Muscle of leg (tissue), 11 donors: ENCODE data around the gene AVL9. TPM values are rescaled to one million over a fixed set of nuclear protein-coding genes. Genes with fewer than 3 reads are reported as not detected.
"Not testable (repeated sequence)": the region's sequence is repeated elsewhere in the genome, so short reads cannot be mapped to it uniquely, and the experiment has no call there.

ENCODE experiments used
- DNase-seq: peaks from one replicate; pipeline ENCODE4 v3.0.0; 2013
- H3K27ac ChIP-seq: one replicate; pipeline ENCODE4 v1.5.1; 2013; ENCODE audit warnings: mild to moderate bottlenecking, low read length, control low read depth
- H3K27me3 ChIP-seq: one replicate; pipeline ENCODE4 v1.6.1; 2013; ENCODE audit warnings: low read length; ENCODE audit not compliant: control insufficient read depth, insufficient read depth
- H3K36me3 ChIP-seq: one replicate; pipeline ENCODE4 v1.6.1; 2013; ENCODE audit warnings: low read length; ENCODE audit not compliant: control insufficient read depth, insufficient read depth
- H3K4me1 ChIP-seq: one replicate; pipeline ENCODE4 v1.6.1; 2013; ENCODE audit warnings: low read length; ENCODE audit not compliant: control insufficient read depth, insufficient read depth
- H3K4me3 ChIP-seq: one replicate; pipeline ENCODE4 v1.5.1; 2013; ENCODE audit warnings: low read length, control low read depth
- H3K9me3 ChIP-seq: replicated peaks from 2 replicates; pipeline ENCODE4 v1.6.1; 2013; ENCODE audit warnings: low read depth, low read length; ENCODE audit not compliant: control insufficient read depth
- WGBS: methylation state at CpG from one replicate; pipeline ENCODE4 v1.1.5; 2013; ENCODE audit warnings: missing lambda C conversion rate; ENCODE audit not compliant: insufficient coverage; 5-methylcytosine and 5-hydroxymethylcytosine counted together
- polyA plus RNA-seq, 8 donors: library from polyadenylated mRNA; unstranded; fragments of 120-200 nt; gene quantifications; one replicate each; pipeline versions ENCODE4 v1.2.1 to v1.2.3, GENCODE V29; 2013; ENCODE audit warnings: inconsistent platforms in 1 of 8, low replicate concordance in 1 of 8; ENCODE audit not compliant: insufficient read length in 8 of 8, insufficient read depth in 1 of 8
- total RNA-seq: library from RNA; stranded (reverse); fragments of 120-200 nt; gene quantifications from one replicate; pipeline ENCODE4 v1.2.4, GENCODE V29; 2013

AVL9 gene
- total and polyA plus RNA-seq, 9 donors = 11.0 to 21.9 (median 13.4) TPM

- no peak for DNase-seq
- Histone ChIP-seq H3K27ac (no peak overlapping the region), H3K9me3 (no peaks in the 10 kb centered on the region), H3K36me3 (peaks cover 35% of the 10 kb centered on the region), H3K4me1 (no peaks in the 10 kb centered on the region), H3K27me3 (no peaks in the 10 kb centered on the region), H3K4me3 (no peak overlapping the region)
- no CpG with 5 or more reads among the region's 3 CpGs for whole genome bisulfite sequencing
Observed at GRCh38 chr7:32582036-32582435, 86.7 kb downstream of the AVL9 start.

- DNase-seq = no peak
- no peak overlapping the region for H3K4me3 ChIP-seq
- H3K27me3 ChIP-seq = no peaks in the 10 kb centered on the region
- H3K36me3 ChIP-seq = peaks cover 32% of the 10 kb centered on the region
- H3K27ac ChIP-seq = no peak overlapping the region
- H3K4me1 ChIP-seq = peaks cover 4% of the 10 kb centered on the region
- 57% methylated on average over 1 of the region's 4 CpGs for WGBS
- H3K9me3 ChIP-seq = no peaks in the 10 kb centered on the region
Observed at GRCh38 chr7:32583791-32584190, 88.5 kb downstream of the AVL9 start.

GRCh38 chr7:32586291-32587221, 91.3 kb downstream of the AVL9 start:
- Histone ChIP-seq H3K27me3 (no peaks in the 10 kb centered on the region), H3K4me3 (no peak overlapping the region), H3K36me3 (peaks cover 39% of the 10 kb centered on the region), H3K27ac (peak overlapping the region; percentile 59), H3K4me1 (peaks cover 4% of the 10 kb centered on the region), H3K9me3 (no peaks in the 10 kb centered on the region)
- 22% methylated on average over 3 of the region's 5 CpGs for WGBS
- peak; percentile 79 for DNase-seq

- H3K9me3 ChIP-seq = no peaks in the 10 kb centered on the region
- WGBS = 56% methylated on average over 4 of the region's 9 CpGs
- peak overlapping the region; percentile 59 for H3K27ac ChIP-seq
- DNase-seq = peak; percentile 37
- H3K4me1 ChIP-seq = peaks cover 4% of the 10 kb centered on the region
- H3K4me3 ChIP-seq = no peak overlapping the region
- H3K36me3 ChIP-seq = peaks cover 36% of the 10 kb centered on the region
- H3K27me3 ChIP-seq = no peaks in the 10 kb centered on the region
Observed at GRCh38 chr7:32587411-32587948, 92.2 kb downstream of the AVL9 start.

GRCh38 chr7:32588657-32589056, 93.4 kb downstream of the AVL9 start:
- peaks cover 29% of the 10 kb centered on the region for H3K36me3 ChIP-seq
- peaks cover 4% of the 10 kb centered on the region for H3K4me1 ChIP-seq
- DNase-seq = no peak
- no peak overlapping the region for H3K4me3 ChIP-seq
- H3K27me3 ChIP-seq = no peaks in the 10 kb centered on the region
- H3K9me3 ChIP-seq = no peaks in the 10 kb centered on the region
- 67% methylated on average over 1 of the region's 2 CpGs for WGBS
- peak overlapping the region; percentile 45 for H3K27ac ChIP-seq

GRCh38 chr7:32591938-32592337, 96.6 kb downstream of the AVL9 start:
- Histone ChIP-seq H3K4me3 (no peak overlapping the region), H3K9me3 (no peaks in the 10 kb centered on the region), H3K36me3 (peaks cover 18% of the 10 kb centered on the region), H3K4me1 (peaks cover 4% of the 10 kb centered on the region), H3K27me3 (no peaks in the 10 kb centered on the region), H3K27ac (no peak overlapping the region)
- WGBS = 92% methylated on average over 2 of the region's 3 CpGs
- no peak for DNase-seq

- Histone ChIP-seq H3K27me3 (no peaks in the 10 kb centered on the region), H3K36me3 (peaks cover 18% of the 10 kb centered on the region), H3K4me1 (no peaks in the 10 kb centered on the region), H3K4me3 (no peak overlapping the region), H3K27ac (no peak overlapping the region), H3K9me3 (no peaks in the 10 kb centered on the region)
- no peak for DNase-seq
- WGBS = no CpG with 5 or more reads among the region's 4 CpGs
Observed at GRCh38 chr7:32592701-32593100, 97.4 kb downstream of the AVL9 start.

GRCh38 chr7:32594965-32595490, 99.7 kb downstream of the AVL9 start:
- Histone ChIP-seq H3K4me1 (no peaks in the 10 kb centered on the region), H3K9me3 (peaks cover 2% of the 10 kb centered on the region), H3K27me3 (no peaks in the 10 kb centered on the region), H3K27ac (no peak overlapping the region), H3K36me3 (peaks cover 9% of the 10 kb centered on the region), H3K4me3 (no peak overlapping the region)
- DNase-seq = no peak
- WGBS = 100% methylated on average over 1 of the region's 5 CpGs

GRCh38 chr7:32601196-32601595, 105.9 kb downstream of the AVL9 start:
- WGBS = 80% methylated on average over 1 of the region's 4 CpGs
- not testable (repeated sequence) for H3K9me3 ChIP-seq

GRCh38 chr7:32602470-32602869, 107.2 kb downstream of the AVL9 start:
- H3K4me3 ChIP-seq = no peak overlapping the region
- H3K9me3 ChIP-seq = peaks cover 9% of the 10 kb centered on the region
- H3K27ac ChIP-seq = no peak overlapping the region
- no peaks in the 10 kb centered on the region for H3K36me3 ChIP-seq
- H3K27me3 ChIP-seq = no peaks in the 10 kb centered on the region
- WGBS = no CpG with 5 or more reads among the region's 2 CpGs
- no peaks in the 10 kb centered on the region for H3K4me1 ChIP-seq
- DNase-seq = no peak

More at GRCh38 chr7:32601196-32601595, 105.9 kb downstream of the AVL9 start:
- not testable (repeated sequence) for H3K4me3 ChIP-seq, H3K27ac ChIP-seq, H3K4me1 ChIP-seq, H3K27me3 ChIP-seq, H3K36me3 ChIP-seq, DNase-seq
